Nephron progenitor cell (in vitro differentiated cells): Measurements from ENCODE around the gene CHIA.
"Not testable (repeated sequence)": the region's sequence is repeated elsewhere in the genome, so short reads cannot be mapped to it uniquely, and the experiment has no call there.

Experiments
- DNase-seq: peaks from one replicate; pipeline ENCODE4 v3.0.0; 2021
- H3K27ac Mint-ChIP-seq: 2 replicates; pipeline ENCODE4 v1.8.0; 2021; ENCODE audit warnings: mild to moderate bottlenecking, moderate library complexity, mixed read lengths
- H3K27me3 Mint-ChIP-seq: 2 replicates; pipeline ENCODE4 v1.8.0; 2021; ENCODE audit warnings: mild to moderate bottlenecking, low read depth, mixed read lengths; ENCODE audit not compliant: poor library complexity
- H3K36me3 Mint-ChIP-seq: 2 replicates; pipeline ENCODE4 v1.8.0; 2021; ENCODE audit warnings: low read depth, mixed read lengths
- H3K4me1 Mint-ChIP-seq: 2 replicates; pipeline ENCODE4 v1.8.0; 2021; ENCODE audit warnings: mixed read lengths
- H3K4me3 Mint-ChIP-seq: 2 replicates; pipeline ENCODE4 v1.8.0; 2021; ENCODE audit warnings: mild to moderate bottlenecking, moderate library complexity, mixed read lengths
- H3K9me3 Mint-ChIP-seq: 2 replicates; pipeline ENCODE4 v1.8.0; 2021; ENCODE audit warnings: mild to moderate bottlenecking, moderate library complexity, mixed read lengths
- TF ChIP-seq, protein P1 (sequence below): fragments of 200-600 bp; sonication (generic); IDR thresholded peaks from 2 replicates; pipeline ENCODE4 v1.5.0; 2021; ENCODE audit warnings: antibody characterized with exemption

Gene CHIA

DNA sequence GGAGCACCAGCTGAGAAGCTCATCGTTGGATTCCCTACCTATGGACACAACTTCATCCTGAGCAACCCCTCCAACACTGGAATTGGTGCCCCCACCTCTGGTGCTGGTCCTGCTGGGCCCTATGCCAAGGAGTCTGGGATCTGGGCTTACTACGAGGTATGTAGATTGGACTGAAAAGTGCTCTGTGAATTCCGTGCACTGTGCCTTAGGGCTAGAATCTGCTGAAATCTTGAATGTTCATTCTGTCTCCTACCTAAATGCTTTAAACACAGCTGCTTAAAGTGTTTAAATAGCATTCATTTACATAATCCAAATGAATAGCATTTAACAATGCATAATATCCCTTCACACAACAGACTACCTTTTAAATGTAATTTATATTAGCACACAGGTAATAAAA, 27.9 kb downstream of the CHIA start:
- no peaks in the 10 kb centered on the region for H3K36me3 Mint-ChIP-seq
- TF ChIP-seq, protein P1, sequence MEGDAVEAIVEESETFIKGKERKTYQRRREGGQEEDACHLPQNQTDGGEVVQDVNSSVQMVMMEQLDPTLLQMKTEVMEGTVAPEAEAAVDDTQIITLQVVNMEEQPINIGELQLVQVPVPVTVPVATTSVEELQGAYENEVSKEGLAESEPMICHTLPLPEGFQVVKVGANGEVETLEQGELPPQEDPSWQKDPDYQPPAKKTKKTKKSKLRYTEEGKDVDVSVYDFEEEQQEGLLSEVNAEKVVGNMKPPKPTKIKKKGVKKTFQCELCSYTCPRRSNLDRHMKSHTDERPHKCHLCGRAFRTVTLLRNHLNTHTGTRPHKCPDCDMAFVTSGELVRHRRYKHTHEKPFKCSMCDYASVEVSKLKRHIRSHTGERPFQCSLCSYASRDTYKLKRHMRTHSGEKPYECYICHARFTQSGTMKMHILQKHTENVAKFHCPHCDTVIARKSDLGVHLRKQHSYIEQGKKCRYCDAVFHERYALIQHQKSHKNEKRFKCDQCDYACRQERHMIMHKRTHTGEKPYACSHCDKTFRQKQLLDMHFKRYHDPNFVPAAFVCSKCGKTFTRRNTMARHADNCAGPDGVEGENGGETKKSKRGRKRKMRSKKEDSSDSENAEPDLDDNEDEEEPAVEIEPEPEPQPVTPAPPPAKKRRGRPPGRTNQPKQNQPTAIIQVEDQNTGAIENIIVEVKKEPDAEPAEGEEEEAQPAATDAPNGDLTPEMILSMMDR = no peak
- no peaks in the 10 kb centered on the region for H3K9me3 Mint-ChIP-seq
- H3K4me1 Mint-ChIP-seq = no peaks in the 10 kb centered on the region
- H3K27me3 Mint-ChIP-seq = peaks cover 1% of the 10 kb centered on the region
- no peak overlapping the region for H3K27ac Mint-ChIP-seq
- no peak for DNase-seq
- no peak overlapping the region for H3K4me3 Mint-ChIP-seq

DNA sequence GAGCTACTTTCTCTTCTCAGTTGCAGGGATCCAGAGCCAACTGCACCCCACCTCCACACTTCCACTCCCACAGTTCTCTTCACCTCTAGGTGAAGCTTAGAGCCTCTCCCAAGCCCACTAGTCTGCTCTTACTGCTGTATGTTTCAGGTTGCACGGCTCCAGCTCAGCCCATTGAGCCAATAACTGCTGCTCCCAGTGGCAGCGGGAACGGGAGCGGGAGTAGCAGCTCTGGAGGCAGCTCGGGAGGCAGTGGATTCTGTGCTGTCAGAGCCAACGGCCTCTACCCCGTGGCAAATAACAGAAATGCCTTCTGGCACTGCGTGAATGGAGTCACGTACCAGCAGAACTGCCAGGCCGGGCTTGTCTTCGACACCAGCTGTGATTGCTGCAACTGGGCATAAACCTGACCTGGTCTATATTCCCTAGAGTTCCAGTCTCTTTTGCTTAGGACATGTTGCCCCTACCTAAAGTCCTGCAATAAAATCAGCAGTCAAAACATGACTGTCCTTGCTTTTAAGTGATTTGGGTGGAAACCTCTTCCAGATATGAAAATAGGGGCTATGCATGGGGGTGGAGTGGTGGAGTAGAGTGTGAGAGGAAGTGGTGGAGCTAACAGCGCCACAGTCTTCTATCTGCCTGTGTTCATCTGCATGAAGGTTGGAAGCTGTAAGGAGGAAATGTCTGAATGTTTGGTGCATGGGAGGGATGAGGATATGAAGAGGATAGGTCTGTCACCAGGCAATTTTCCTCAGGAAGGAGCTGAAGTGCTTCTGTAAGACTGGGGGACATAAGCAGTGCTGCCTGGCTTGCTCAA, 29.6 kb downstream of the CHIA start:
- Mint-ChIP-seq H3K27me3 (no peaks in the 10 kb centered on the region), H3K36me3 (no peaks in the 10 kb centered on the region), H3K4me3 (no peak overlapping the region), H3K4me1 (no peaks in the 10 kb centered on the region), H3K9me3 (no peaks in the 10 kb centered on the region), H3K27ac (no peak overlapping the region)
- peak; percentile 4 for DNase-seq
- TF ChIP-seq, protein P1 = no peak

DNA sequence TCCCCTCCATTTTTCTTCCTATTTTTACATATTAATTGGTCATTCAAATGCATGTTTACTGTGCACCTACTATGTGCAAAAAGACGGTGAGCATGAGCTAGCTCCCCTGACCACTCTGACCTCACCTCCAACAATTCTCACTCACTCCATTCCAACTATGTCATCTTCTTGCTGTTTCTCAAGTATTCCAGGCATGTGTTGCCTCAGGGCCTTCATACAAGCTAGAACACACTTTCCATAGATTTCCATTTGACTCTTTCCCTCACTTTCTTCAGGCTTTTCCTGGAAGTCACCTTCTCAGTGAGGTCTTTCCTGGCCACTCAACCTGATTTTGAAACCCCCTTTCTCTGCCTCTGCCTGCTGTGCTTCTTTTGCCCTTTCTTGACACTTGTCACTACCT, 32.6 kb downstream of the CHIA start:
- TF ChIP-seq, protein P1 = no peak
- Mint-ChIP-seq H3K4me3 (no peak overlapping the region), H3K36me3 (peaks cover 3% of the 10 kb centered on the region), H3K9me3 (peaks cover 10% of the 10 kb centered on the region), H3K27me3 (peaks cover 4% of the 10 kb centered on the region), H3K27ac (no peak overlapping the region), H3K4me1 (no peaks in the 10 kb centered on the region)
- no peak for DNase-seq

DNA sequence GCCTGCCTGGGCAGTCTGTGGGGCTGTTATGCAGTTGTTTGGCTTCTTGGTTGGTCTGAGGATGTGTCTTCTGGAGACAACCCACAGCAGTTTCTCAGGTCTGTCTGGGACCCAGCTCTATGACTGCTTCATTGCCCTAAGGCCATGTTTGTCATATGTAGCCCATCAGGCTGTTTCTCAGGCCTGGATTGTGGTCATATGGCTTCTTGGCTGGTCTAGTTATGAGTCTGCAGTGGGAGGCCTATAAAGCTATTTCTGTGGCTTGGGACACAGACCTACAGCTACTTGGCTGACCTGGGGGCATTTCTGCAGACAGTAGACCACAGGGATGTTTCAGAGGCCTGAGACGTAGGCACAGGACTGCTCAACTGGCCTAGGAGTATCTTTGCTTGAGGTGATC, 41.5 kb downstream of the CHIA start:
- no peak for DNase-seq
- H3K9me3 Mint-ChIP-seq = peaks cover 64% of the 10 kb centered on the region
- no peak overlapping the region for H3K27ac Mint-ChIP-seq
- no peak overlapping the region for H3K4me3 Mint-ChIP-seq
- TF ChIP-seq, protein P1 = no peak
- H3K4me1 Mint-ChIP-seq = no peaks in the 10 kb centered on the region
- H3K36me3 Mint-ChIP-seq = peaks cover 8% of the 10 kb centered on the region
- peaks cover 7% of the 10 kb centered on the region for H3K27me3 Mint-ChIP-seq

DNA sequence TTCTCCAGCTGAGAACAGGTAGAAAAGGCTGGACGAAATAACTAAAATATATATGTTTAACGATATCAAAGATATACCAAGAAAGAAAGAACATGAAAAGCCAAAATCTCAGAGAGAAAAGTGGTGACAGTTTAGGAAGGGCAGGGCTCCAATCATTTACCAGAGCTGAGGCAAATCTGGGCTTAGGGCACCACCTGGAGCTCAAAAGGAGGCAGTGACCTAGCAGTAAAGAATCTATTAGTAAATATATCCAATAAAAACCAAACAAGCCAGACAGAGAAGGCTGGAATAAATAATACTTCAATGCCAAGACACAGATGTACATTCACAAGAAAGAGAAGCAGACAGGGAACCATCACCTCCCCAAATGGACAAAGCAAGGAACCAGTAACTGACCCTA, 43.5 kb downstream of the CHIA start:
- Mint-ChIP-seq H3K4me3 (no peak overlapping the region), H3K4me1 (no peaks in the 10 kb centered on the region), H3K27me3 (peaks cover 3% of the 10 kb centered on the region), H3K27ac (no peak overlapping the region), H3K9me3 (peaks cover 57% of the 10 kb centered on the region), H3K36me3 (peaks cover 4% of the 10 kb centered on the region)
- TF ChIP-seq, protein P1 = peak; percentile 20
- no peak for DNase-seq

DNA sequence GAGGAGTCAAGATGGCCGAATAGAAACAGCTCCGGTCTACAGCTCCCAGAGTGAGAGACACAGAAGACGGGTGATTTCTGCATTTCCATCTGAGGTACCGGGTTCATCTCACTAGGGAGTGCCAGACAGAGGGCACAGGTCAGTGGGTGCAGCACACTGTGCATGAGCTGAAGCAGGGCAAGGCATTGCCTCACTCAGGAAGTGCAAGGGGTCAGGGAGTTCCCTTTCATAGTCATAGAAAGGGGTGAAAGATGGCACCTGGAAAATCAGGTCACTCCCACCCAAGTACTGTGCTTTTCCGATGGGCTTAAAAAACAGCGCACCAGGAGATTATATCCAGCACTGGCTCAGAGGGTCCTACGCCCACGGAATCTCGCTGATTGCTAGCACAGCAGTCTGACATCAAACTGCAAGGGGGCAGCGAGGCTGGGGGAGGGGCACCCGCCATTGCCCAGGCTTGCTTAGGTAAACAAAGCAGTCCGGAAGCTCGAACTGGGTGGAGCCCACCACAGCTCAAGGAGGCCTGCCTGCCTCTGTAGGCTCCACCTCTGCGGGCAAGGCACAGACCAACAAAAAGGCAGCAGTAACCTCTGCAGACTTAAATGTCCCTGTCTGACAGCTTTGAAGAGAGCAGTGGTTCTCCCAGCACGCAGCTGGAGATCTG, 44.7 kb downstream of the CHIA start:
- not testable (repeated sequence) for H3K27me3 Mint-ChIP-seq, DNase-seq, H3K36me3 Mint-ChIP-seq, H3K4me1 Mint-ChIP-seq, H3K27ac Mint-ChIP-seq, H3K4me3 Mint-ChIP-seq
- peaks cover 54% of the 10 kb centered on the region for H3K9me3 Mint-ChIP-seq

DNA sequence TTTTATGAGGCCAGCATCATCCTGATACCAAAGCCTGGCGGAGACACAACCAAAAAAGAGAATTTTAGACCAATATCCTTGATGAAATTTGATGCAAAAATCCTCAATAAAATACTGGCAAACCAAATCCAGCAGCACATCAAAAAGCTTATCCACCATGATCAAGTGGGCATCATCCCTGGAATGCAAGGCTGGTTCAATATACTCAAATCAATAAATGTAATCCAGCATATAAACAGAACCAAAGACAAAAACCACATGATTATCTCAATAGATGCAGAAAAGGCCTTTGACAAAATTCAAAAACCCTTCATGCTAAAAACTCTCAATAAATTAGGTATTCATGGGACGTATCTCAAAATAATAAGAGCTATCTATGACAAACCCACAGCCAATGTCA, 48.2 kb downstream of the CHIA start:
- not testable (repeated sequence) for H3K27ac Mint-ChIP-seq, H3K4me3 Mint-ChIP-seq, H3K27me3 Mint-ChIP-seq, H3K36me3 Mint-ChIP-seq, DNase-seq, H3K4me1 Mint-ChIP-seq
- H3K9me3 Mint-ChIP-seq = peaks cover 45% of the 10 kb centered on the region
